Thyroid gland (tissue), 4 donors: ENCODE results near the gene TRIM17.

Experiments
- POLR2A ChIP-seq, 2 donors: fragments of 450-650 bp; IDR thresholded peaks; one replicate each; pipeline ENCODE4 v1.6.1; 2017; ENCODE audit warnings: antibody characterized with exemption in 2 of 2, mild to moderate bottlenecking in 2 of 2, moderate library complexity in 1 of 2
- TF ChIP-seq, protein P1 (sequence below), 6 experiments: fragments of 200-600 bp in 3 of 6; fragments of 450-650 bp in 3 of 6; sonication (generic) in 3 of 6; IDR thresholded peaks; one replicate each; pipeline ENCODE4 v1.5.1; 2016 to 2019; ENCODE audit warnings: antibody characterized with exemption in 6 of 6, mild to moderate bottlenecking in 2 of 6, inconsistent platforms in 1 of 6, moderate library complexity in 1 of 6

DNA sequence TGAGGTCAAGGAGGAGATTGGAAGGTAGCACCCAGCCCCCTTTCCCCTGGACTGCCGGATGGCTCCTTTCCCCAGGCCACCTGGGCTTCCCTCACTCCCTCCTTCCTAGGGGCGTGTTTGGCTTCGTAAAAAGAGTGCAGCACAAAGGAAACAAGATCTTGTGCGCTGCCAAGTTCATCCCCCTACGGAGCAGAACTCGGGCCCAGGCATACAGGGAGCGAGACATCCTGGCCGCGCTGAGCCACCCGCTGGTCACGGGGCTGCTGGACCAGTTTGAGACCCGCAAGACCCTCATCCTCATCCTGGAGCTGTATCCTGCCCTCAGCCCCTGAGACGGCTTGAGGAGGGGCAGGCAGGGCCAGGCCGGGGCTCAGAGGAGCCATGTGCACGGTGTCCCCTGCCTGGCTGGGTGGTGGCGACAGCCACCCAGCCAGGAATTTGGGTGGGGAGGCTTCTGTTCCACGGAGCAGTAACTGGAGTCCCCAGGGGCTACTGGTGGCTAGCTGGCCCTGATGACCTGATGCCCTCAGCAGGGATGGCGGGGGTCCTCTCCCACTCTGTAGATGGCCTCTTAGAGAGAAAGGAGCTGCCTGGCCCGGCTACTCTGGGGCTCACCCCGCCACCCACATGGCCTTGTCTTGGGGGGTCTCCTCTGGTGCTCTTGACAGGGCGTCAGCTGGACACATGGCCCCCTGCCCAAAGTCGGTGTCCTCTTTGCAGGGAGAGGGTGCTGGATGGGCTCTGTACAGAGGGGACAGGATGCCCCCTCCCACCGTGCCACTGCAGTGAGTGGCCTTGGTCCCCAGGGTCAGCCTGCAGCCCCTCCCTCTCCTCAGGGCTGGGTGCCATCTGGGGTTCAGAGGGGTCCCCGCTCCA lies 49.6 kb downstream of the TRIM17 start:
- TF ChIP-seq, protein P1, sequence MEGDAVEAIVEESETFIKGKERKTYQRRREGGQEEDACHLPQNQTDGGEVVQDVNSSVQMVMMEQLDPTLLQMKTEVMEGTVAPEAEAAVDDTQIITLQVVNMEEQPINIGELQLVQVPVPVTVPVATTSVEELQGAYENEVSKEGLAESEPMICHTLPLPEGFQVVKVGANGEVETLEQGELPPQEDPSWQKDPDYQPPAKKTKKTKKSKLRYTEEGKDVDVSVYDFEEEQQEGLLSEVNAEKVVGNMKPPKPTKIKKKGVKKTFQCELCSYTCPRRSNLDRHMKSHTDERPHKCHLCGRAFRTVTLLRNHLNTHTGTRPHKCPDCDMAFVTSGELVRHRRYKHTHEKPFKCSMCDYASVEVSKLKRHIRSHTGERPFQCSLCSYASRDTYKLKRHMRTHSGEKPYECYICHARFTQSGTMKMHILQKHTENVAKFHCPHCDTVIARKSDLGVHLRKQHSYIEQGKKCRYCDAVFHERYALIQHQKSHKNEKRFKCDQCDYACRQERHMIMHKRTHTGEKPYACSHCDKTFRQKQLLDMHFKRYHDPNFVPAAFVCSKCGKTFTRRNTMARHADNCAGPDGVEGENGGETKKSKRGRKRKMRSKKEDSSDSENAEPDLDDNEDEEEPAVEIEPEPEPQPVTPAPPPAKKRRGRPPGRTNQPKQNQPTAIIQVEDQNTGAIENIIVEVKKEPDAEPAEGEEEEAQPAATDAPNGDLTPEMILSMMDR (IDR thresholded peaks at IDR 0.05): no peak
- no peak for TF ChIP-seq POLR2A (IDR thresholded peaks at IDR 0.05)
